ENCODE measurements around the gene TSPAN8. TPM values are rescaled to one million over a fixed set of nuclear protein-coding genes. Genes with fewer than 3 reads are reported as not detected.

The TSPAN8 gene
- total and polyA plus RNA-seq, 2 experiments from 2014 or later = not detected

- no peak for TF ChIP-seq ETS1 (IDR thresholded peaks at IDR 0.05)
- no peak for TF ChIP-seq REST (IDR thresholded peaks at IDR 0.05; ENCODE audit: unreplicated experiment)
- TF ChIP-seq POLR2AphosphoS5 (IDR thresholded peaks at IDR 0.05; ENCODE audit: low read depth) = no peak
These were observed 66.8 kb downstream of the TSPAN8 start (continued) for GRCh38 chr12:71090971-71091370.

GRCh38 chr12:71085575-71085974 lies 72.2 kb downstream of the TSPAN8 start:
- H3K27ac ChIP-seq (ENCODE audit: low read depth) = no peak overlapping the region
- Mint-ChIP-seq H3K27me3 (ENCODE audit: insufficient read depth, low read depth, poor library complexity) (peaks cover 2% of the 10 kb centered on the region), H3K27ac (no peak overlapping the region), H3K9me3 (no peaks in the 10 kb centered on the region), H3K4me3 (no peak overlapping the region), H3K4me1 (no peaks in the 10 kb centered on the region), H3K36me3 (ENCODE audit: low read depth) (no peaks in the 10 kb centered on the region)
- no peaks in the 10 kb centered on the region for H3K4me1 ChIP-seq (ENCODE audit: insufficient read depth)
- H4K20me1 ChIP-seq (replicated peaks; ENCODE audit: insufficient read depth) = no peaks in the 10 kb centered on the region
- DNase-seq (ENCODE audit: low spot score) (no peak), ATAC-seq (no peak)
- TF ChIP-seq CTCF (conservative IDR thresholded peaks at IDR 0.05; ENCODE audit: low read depth in 2 of 2) = no peak
- no peaks in the 10 kb centered on the region for H3F3A ChIP-seq (replicated peaks; ENCODE audit: low read depth)
- H3K36me3 ChIP-seq (ENCODE audit: insufficient read depth) = no peaks in the 10 kb centered on the region
- no peak overlapping the region for H2AFZ ChIP-seq
- no peaks in the 10 kb centered on the region; the same call in 1 of the 2 replicates for H3K9me2 ChIP-seq (ENCODE audit: insufficient read depth)
- H3K4me2 ChIP-seq = no peak overlapping the region
- H3K4me3 ChIP-seq = no peak overlapping the region
- H3K79me2 ChIP-seq (replicated peaks; ENCODE audit: insufficient read depth) = no peaks in the 10 kb centered on the region
- H3K27me3 ChIP-seq (ENCODE audit: insufficient read depth) = no peaks in the 10 kb centered on the region

- no peak for TF ChIP-seq ZNF114 (CRISPR knock-in tag; IDR thresholded peaks at IDR 0.05)
- TF ChIP-seq POLR2AphosphoS5 (IDR thresholded peaks at IDR 0.05; ENCODE audit: low read depth) = no peak
- TF ChIP-seq REST (IDR thresholded peaks at IDR 0.05; ENCODE audit: unreplicated experiment) = no peak
- TF ChIP-seq CREB1 (CRISPR knock-in tag; IDR thresholded peaks at IDR 0.05; ENCODE audit: low read depth) = no peak
- no peak for TF ChIP-seq CTCF (conservative IDR thresholded peaks at IDR 0.05; ENCODE audit: low read depth in 2 of 2)
- Histone ChIP-seq H3K27me3 (ENCODE audit: insufficient read depth) (no peaks in the 10 kb centered on the region), H3K4me3 (no peak overlapping the region), H3K9me2 (ENCODE audit: insufficient read depth) (0 out of 2 replicates have a peak, but pooled peaks cover 5% of the 10 kb centered on the region), H3K4me2 (no peak overlapping the region), H3F3A (replicated peaks; ENCODE audit: low read depth) (no peaks in the 10 kb centered on the region), H3K79me2 (replicated peaks; ENCODE audit: insufficient read depth) (no peaks in the 10 kb centered on the region), H2AFZ (no peak overlapping the region), H3K27ac (ENCODE audit: low read depth) (no peak overlapping the region), H3K36me3 (ENCODE audit: insufficient read depth) (no peaks in the 10 kb centered on the region), H4K20me1 (replicated peaks; ENCODE audit: insufficient read depth) (no peaks in the 10 kb centered on the region), H3K4me1 (ENCODE audit: insufficient read depth) (no peaks in the 10 kb centered on the region; the same call in 1 of the 2 replicates)
- DNase-seq (ENCODE audit: low spot score) = no peak
- ATAC-seq = no peak
- H3K4me1 Mint-ChIP-seq = peaks cover 6% of the 10 kb centered on the region; the same call in 2 of the 3 replicates
- no peak overlapping the region for H3K27ac Mint-ChIP-seq
- no peaks in the 10 kb centered on the region for H3K9me3 Mint-ChIP-seq
- no peak overlapping the region for H3K4me3 Mint-ChIP-seq
- peaks cover 1% of the 10 kb centered on the region for H3K27me3 Mint-ChIP-seq (ENCODE audit: insufficient read depth, low read depth, poor library complexity)
- no peaks in the 10 kb centered on the region; the same call in 2 of the 3 replicates for H3K36me3 Mint-ChIP-seq (ENCODE audit: low read depth)
These were observed 82.1 kb downstream of the TSPAN8 start for GRCh38 chr12:71075743-71076142.

Measured in GM23338 (cell line).